H1 (cell line): ENCODE results near the gene KISS1. TPM values are rescaled to one million over a fixed set of nuclear protein-coding genes. Genes with fewer than 3 reads are reported as not detected.

Experiments
- CTCF ChIA-PET: fragments of 300-600 bp; sonication (Branson Sonifier 250); formaldehyde crosslinking; loops from one replicate; lab custom pipeline; 2021; ENCODE audit not compliant: partially characterized antibody; lab: Charles Lee
- POLR2A ChIA-PET: fragments of 300-600 bp; sonication (Branson Sonifier 250); formaldehyde crosslinking; loops from one replicate; lab custom pipeline; 2021; ENCODE audit warnings: inconsistent platforms; ENCODE audit not compliant: partially characterized antibody; lab: Charles Lee
- DNase-seq, 2 experiments: peaks; one replicate each; pipeline versions ENCODE4 v3.0.0 to v3.0.0-alpha.2; 2010 to 2022; ENCODE audit warnings: low spot score in 2 of 2, low read depth in 1 of 2, mixed read lengths in 1 of 2
- FAIRE-seq: peaks from 2 replicates; lab custom pipeline; 2011; peaks lifted over from hg19 to GRCh38; lab: Jason Lieb, UNC
- H2AFZ ChIP-seq: 2 replicates; pipeline ENCODE4 v1.8.1; 2012; ENCODE audit warnings: low read length, inconsistent platforms
- H2AK5ac ChIP-seq: 2 replicates; pipeline ENCODE4 v1.6.1; 2013; ENCODE audit warnings: low read depth, low read length
- H2BK120ac ChIP-seq: replicated peaks from 2 replicates; pipeline ENCODE3; 2013; ENCODE audit warnings: low read depth, low read length, inconsistent platforms
- H2BK12ac ChIP-seq: 2 replicates; pipeline ENCODE4 v1.6.1; 2013; ENCODE audit warnings: low read depth, low read length
- H2BK15ac ChIP-seq: 2 replicates; pipeline ENCODE4 v1.6.1; 2013; ENCODE audit warnings: low read length
- H2BK20ac ChIP-seq: 2 replicates; pipeline ENCODE4 v1.6.1; 2013; ENCODE audit warnings: low read length
- H2BK5ac ChIP-seq: 2 replicates; pipeline ENCODE4 v1.6.1; 2013; ENCODE audit warnings: low read depth, low read length
- H3K14ac ChIP-seq: 2 replicates; pipeline ENCODE4 v1.6.1; 2013; ENCODE audit warnings: inconsistent platforms; ENCODE audit not compliant: insufficient read length
- H3K18ac ChIP-seq: 2 replicates; pipeline ENCODE4 v1.6.1; 2013; ENCODE audit warnings: low read length; ENCODE audit errors: extremely low read depth
- H3K23ac ChIP-seq: 2 replicates; pipeline ENCODE4 v1.6.1; 2013; ENCODE audit warnings: inconsistent platforms; ENCODE audit not compliant: insufficient read length
- H3K23me2 ChIP-seq: 2 replicates; pipeline ENCODE4 v1.6.1; 2013; ENCODE audit warnings: low read depth, low read length
- H3K27ac ChIP-seq: 2 replicates; pipeline ENCODE4 v1.6.1; 2011; ENCODE audit warnings: low read depth, low read length, inconsistent platforms
- H3K27me3 ChIP-seq, 4 experiments: replicated peaks in 1 of 4; 1 replicate in 1 of 4; 2 replicates in 3 of 4; pipeline versions ENCODE4 v1.6.1 to v1.8.1; 2011 to 2013; ENCODE audit warnings: low read length in 3 of 4, mild to moderate bottlenecking in 3 of 4, inconsistent platforms in 2 of 4, mixed read lengths in 2 of 4, moderate library complexity in 1 of 4; ENCODE audit not compliant: control insufficient read depth in 3 of 4, insufficient read depth in 3 of 4; ENCODE audit errors: extremely low read depth in 1 of 4
- H3K36me3 ChIP-seq, 4 experiments: 2 replicates each; pipeline versions ENCODE4 v1.6.1 to v1.8.1; 2011 to 2013; ENCODE audit warnings: mild to moderate bottlenecking in 4 of 4, low read length in 3 of 4, moderate library complexity in 2 of 4, control low read depth in 1 of 4, inconsistent platforms in 1 of 4; ENCODE audit not compliant: insufficient read depth in 4 of 4, control insufficient read depth in 2 of 4
- H3K4ac ChIP-seq: replicated peaks from 2 replicates; pipeline ENCODE3; 2013; ENCODE audit warnings: low read length, low read depth, mixed read lengths, inconsistent platforms; ENCODE audit not compliant: insufficient read length
- H3K4me1 ChIP-seq, 4 experiments: replicated peaks in 1 of 4; 1 replicate in 1 of 4; 2 replicates in 3 of 4; pipeline versions ENCODE4 v1.6.1 to v1.8.1; 2011 to 2013; ENCODE audit warnings: low read length in 3 of 4, inconsistent platforms in 2 of 4, mixed read lengths in 1 of 4; ENCODE audit not compliant: insufficient read depth in 4 of 4, control insufficient read depth in 3 of 4
- H3K4me2 ChIP-seq, 2 experiments: 2 replicates each; pipeline versions ENCODE4 v1.6.1 to v1.8.1; 2011 to 2013; ENCODE audit warnings: low read depth in 2 of 2, low read length in 2 of 2, control low read depth in 1 of 2, inconsistent platforms in 1 of 2, mild to moderate bottlenecking in 1 of 2; ENCODE audit not compliant: insufficient read depth in 1 of 2
- H3K4me3 ChIP-seq, 4 experiments: fragments of 200-600, 300-600 bp in 1 of 4; sonication (generic), shearing (Covaris generic), sonication (Bioruptor Twin) in 1 of 4; 2 replicates each; pipeline versions ENCODE4 v1.5.1 to v1.8.1; 2011 to 2016; ENCODE audit warnings: low read length in 4 of 4, low read depth in 3 of 4, control low read depth in 2 of 4, inconsistent platforms in 2 of 4, mild to moderate bottlenecking in 2 of 4, mixed read lengths in 1 of 4, moderate library complexity in 1 of 4; ENCODE audit not compliant: insufficient read depth in 2 of 4; ENCODE audit errors: extremely low read depth in 1 of 4
- H3K56ac ChIP-seq: replicated peaks from 2 replicates; pipeline ENCODE3; 2013; ENCODE audit warnings: low read depth, mild to moderate bottlenecking, mixed read lengths, low read length, inconsistent platforms; ENCODE audit not compliant: insufficient read length
- H3K79me1 ChIP-seq: 2 replicates; pipeline ENCODE4 v1.6.1; 2013; ENCODE audit warnings: low read depth, low read length, control low read depth
- H3K79me2 ChIP-seq, 2 experiments: 2 replicates each; pipeline versions ENCODE4 v1.6.1 to v1.8.1; 2012 to 2013; ENCODE audit warnings: low read length in 2 of 2, mild to moderate bottlenecking in 2 of 2, inconsistent platforms in 1 of 2; ENCODE audit not compliant: insufficient read depth in 2 of 2, control insufficient read depth in 1 of 2
- H3K9ac ChIP-seq, 4 experiments: replicated peaks in 1 of 4; 1 replicate in 1 of 4; 2 replicates in 3 of 4; pipeline versions ENCODE4 v1.6.1 to v1.8.1; 2011 to 2013; ENCODE audit warnings: low read depth in 3 of 4, low read length in 3 of 4, control low read depth in 2 of 4, mild to moderate bottlenecking in 2 of 4, moderate library complexity in 2 of 4, inconsistent platforms in 1 of 4; ENCODE audit errors: extremely low read depth in 1 of 4
- H3K9me3 ChIP-seq, 2 experiments: 2 replicates each; pipeline versions ENCODE4 v1.6.1 to v1.8.1; 2012 to 2013; ENCODE audit warnings: mild to moderate bottlenecking in 2 of 2, moderate library complexity in 2 of 2, control low read depth in 1 of 2, inconsistent platforms in 1 of 2, low read depth in 1 of 2, low read length in 1 of 2, mixed read lengths in 1 of 2; ENCODE audit not compliant: insufficient read depth in 2 of 2
- H4K20me1 ChIP-seq, 2 experiments: replicated peaks in 1 of 2; 2 replicates each; pipeline versions ENCODE3 to v1.8.1; 2011 to 2013; ENCODE audit warnings: inconsistent platforms in 2 of 2, low read length in 2 of 2, mild to moderate bottlenecking in 1 of 2; ENCODE audit not compliant: insufficient read depth in 2 of 2, control insufficient read depth in 1 of 2
- H4K5ac ChIP-seq: 2 replicates; pipeline ENCODE4 v1.6.1; 2013; ENCODE audit warnings: low read length, low read depth, mixed read lengths, inconsistent platforms; ENCODE audit not compliant: insufficient read length
- H4K8ac ChIP-seq: 2 replicates; pipeline ENCODE4 v1.8.0; 2013; ENCODE audit warnings: mild to moderate bottlenecking, moderate library complexity, low read length, inconsistent platforms; ENCODE audit not compliant: insufficient read depth; ENCODE audit errors: extremely low read depth
- H4K91ac ChIP-seq: replicated peaks from 2 replicates; pipeline ENCODE3; 2013; ENCODE audit warnings: low read length, mixed read lengths, inconsistent platforms; ENCODE audit not compliant: insufficient read length
- E2F6 ChIP-seq: IDR thresholded peaks from 2 replicates; pipeline ENCODE4 v1.6.1; 2012; ENCODE audit warnings: inconsistent platforms
- FOSL1 ChIP-seq: IDR thresholded peaks from 2 replicates; pipeline ENCODE4 v1.6.1; 2011; ENCODE audit warnings: mild to moderate bottlenecking, low read depth, low read length, moderate library complexity; ENCODE audit not compliant: insufficient read depth
- HDAC6 ChIP-seq: IDR thresholded peaks from one replicate; pipeline ENCODE4 v1.7.1; 2012; ENCODE audit warnings: low read depth, mild to moderate bottlenecking, inconsistent platforms, low read length, moderate library complexity
- JUND ChIP-seq: IDR thresholded peaks from 2 replicates; pipeline ENCODE4 v1.6.1; 2011; ENCODE audit warnings: mild to moderate bottlenecking, improper control_type of control experiment, low read length
- MAFK ChIP-seq: IDR thresholded peaks from 2 replicates; pipeline ENCODE4 v1.6.1; 2012; ENCODE audit warnings: low read depth, mild to moderate bottlenecking, improper control_type of control experiment, low read length
- PHF8 ChIP-seq: fragments of 200-600 bp; sonication (generic); conservative IDR thresholded peaks from 2 replicates; pipeline ENCODE4 v1.7.1; 2012; ENCODE audit warnings: low read depth, mild to moderate bottlenecking, inconsistent platforms, low read length, moderate library complexity
- POU5F1 ChIP-seq: IDR thresholded peaks from 2 replicates; pipeline ENCODE4 v1.6.1; 2011; ENCODE audit warnings: low read depth, mild to moderate bottlenecking, low read length, moderate library complexity
- SRF ChIP-seq: IDR thresholded peaks from 2 replicates; pipeline ENCODE4 v1.6.1; 2011; ENCODE audit warnings: mild to moderate bottlenecking, low read depth, low read length, moderate library complexity
- WGBS, 2 experiments: shearing (Covaris generic) in 1 of 2; methylation state at CpG; one replicate each; pipeline versions ENCODE4 v1.1.6 to v1.1.7; 2013 to 2015; ENCODE audit warnings: low lambda C conversion rate in 2 of 2, mixed read lengths in 2 of 2, inconsistent platforms in 1 of 2, low coverage in 1 of 2, missing lambda C conversion rate in 1 of 2; ENCODE audit not compliant: insufficient replicate concordance in 2 of 2, insufficient coverage in 1 of 2, insufficient read length in 1 of 2; ENCODE audit errors: extremely low coverage in 1 of 2, missing lambda C conversion rate in 1 of 2; 5-methylcytosine and 5-hydroxymethylcytosine counted together
- polyA plus RNA-seq, 7 experiments: library from polyadenylated mRNA; depleted of rRNA in 3 of 7; stranded (reverse) in 5 of 7; unstranded in 2 of 7; fragments of >200 nt in 5 of 7; fragments of 200-250 nt in 2 of 7; gene quantifications; 1 replicate in 5 of 7; 2 replicates in 1 of 7; 4 replicates in 1 of 7; pipeline versions ENCODE4 v1.2.1 to v1.2.3, GENCODE V29; 2011 to 2013; ENCODE audit warnings: missing spikeins in 2 of 7, mixed read lengths in 2 of 7
- total RNA-seq: library from RNA; stranded (reverse); fragmentation: NEBNext Ultra II Directional; extraction: Animal tissue kit (Norgen Biotek cat#: 25700); gene quantifications from 2 replicates; pipeline ENCODE4 v1.2.1, GENCODE V29; 2021

Gene KISS1
- total and polyA plus RNA-seq, 2 of the 8 experiments (the other 6 are each of a cell fraction or from before 2014, with no cell fraction given), result 0.71 TPM; not detected in 1

- 80% methylated on average over 6 of the region's 6 CpGs; no CpG with 5 or more reads in 1 of the 2 experiments for WGBS, 2 experiments
- no peak overlapping the region for H2BK15ac ChIP-seq
- no peak overlapping the region for H2BK5ac ChIP-seq
- no peak overlapping the region for H3K27ac ChIP-seq
- no peaks in the 10 kb centered on the region for H3K36me3 ChIP-seq
- H3K4me2 ChIP-seq, result no peak overlapping the region
- H3K9ac ChIP-seq, result no peak overlapping the region
- H4K91ac ChIP-seq, result no peak overlapping the region
- no peaks in the 10 kb centered on the region for H3K79me2 ChIP-seq
- no peak overlapping the region for H2BK20ac ChIP-seq
- no peak overlapping the region for H2BK12ac ChIP-seq
- no peak overlapping the region for H3K18ac ChIP-seq
- H3K14ac ChIP-seq, result no peak overlapping the region
- no peak overlapping the region for H3K23ac ChIP-seq
- H2AK5ac ChIP-seq, result no peak overlapping the region
- POLR2A ChIA-PET, result interaction anchor here (1.3 kb wide), 1 partner anchor 10 kb away, joined by 4 read pairs; no protein-coding TSS in a partner anchor
- CTCF ChIA-PET, result interaction anchor here (1.1 to 10.6 kb wide), 9 partner anchors 11 to 309 kb away, joined by 3 to 106 read pairs (median 6); no protein-coding TSS in a partner anchor
- H2BK120ac ChIP-seq, result no peak overlapping the region
- no peaks in the 10 kb centered on the region for H4K20me1 ChIP-seq
- H3K4ac ChIP-seq, result no peak overlapping the region
- no peak overlapping the region for H4K5ac ChIP-seq
- FAIRE-seq, result no peak
- H3K27me3 ChIP-seq, result 0 out of 7 replicates have a peak, but pooled peaks cover 0 to 2% (median 0%) of the 10 kb centered on the region in 4 experiments
- no peak overlapping the region for H4K8ac ChIP-seq
- no peak for DNase-seq
- no peak overlapping the region for H2AFZ ChIP-seq
- no peak overlapping the region for H3K56ac ChIP-seq
- no peaks in the 10 kb centered on the region for H3K23me2 ChIP-seq
- H3K9me3 ChIP-seq, result no peaks in the 10 kb centered on the region
- H3K79me1 ChIP-seq, result no peaks in the 10 kb centered on the region
- H3K4me1 ChIP-seq, result no peaks in the 10 kb centered on the region
- H3K4me3 ChIP-seq, result no peak overlapping the region
- TF ChIP-seq MAFK (no peak), JUND (no peak), POU5F1 (no peak), PHF8 (no peak), FOSL1 (no peak), SRF (no peak), E2F6 (no peak), HDAC6 (no peak)
Measured at GRCh38 chr1:204180133-204180532, 16.2 kb downstream of the KISS1 start.
